Amygdala (tissue), 56 donors: Measurements from ENCODE around the gene SMARCC2.

Experiments
- DNase-seq, 56 donors: peaks; one replicate each; lab custom pipeline; 2025; lab: John Stamatoyannopoulos, UW

SMARCC2 gene

GRCh38 chr12:56154246-56154771, 35.0 kb downstream of the SMARCC2 start:
- no peak for DNase-seq

GRCh38 chr12:56153678-56154065, 35.6 kb downstream of the SMARCC2 start:
- no peak for DNase-seq

DNA sequence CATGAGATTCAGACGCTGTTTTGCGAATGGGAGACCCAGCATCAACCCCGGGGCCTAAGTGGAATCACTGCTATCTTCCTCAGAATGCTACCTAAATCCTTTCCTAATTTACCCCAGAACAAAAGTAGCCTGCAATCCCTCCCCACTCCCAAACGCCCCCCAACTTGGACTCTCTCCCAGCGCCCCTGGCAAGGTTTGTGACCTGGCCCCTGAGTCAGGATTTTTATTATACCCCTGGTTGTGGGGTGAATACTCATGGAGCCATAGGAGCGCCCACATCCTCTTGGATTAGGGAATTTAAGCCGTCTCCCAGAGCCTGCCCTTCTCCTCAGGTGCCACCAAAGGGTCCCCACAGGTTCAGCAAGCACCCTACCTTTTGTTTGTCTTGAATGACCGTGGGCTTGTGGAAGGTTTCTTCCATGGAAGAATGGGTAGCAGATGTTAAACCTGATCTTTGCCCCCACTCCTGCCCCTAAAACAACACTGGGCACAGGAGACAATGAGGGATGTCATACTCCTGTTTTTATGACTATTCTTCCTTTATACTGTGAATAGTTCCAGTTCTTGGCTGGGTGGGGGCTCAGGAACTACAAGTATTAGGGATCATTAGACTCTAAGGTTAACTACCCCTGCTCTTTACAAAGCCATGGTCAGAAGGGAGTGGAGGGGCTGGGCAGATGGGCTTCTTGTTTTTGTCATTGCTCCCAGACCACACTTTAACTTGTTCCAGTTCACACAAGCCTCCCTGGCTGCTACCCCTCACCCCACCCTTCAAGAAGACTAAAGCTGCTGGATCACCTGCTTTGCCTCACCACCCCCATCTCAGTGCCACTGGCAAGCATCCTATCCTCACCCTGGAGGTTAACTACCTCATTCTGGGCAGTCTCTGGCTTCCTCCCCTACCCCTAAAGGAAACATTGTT, 36.3 kb downstream of the SMARCC2 start:
- peak in 1 of 56 donors; percentile 29 for DNase-seq

DNA sequence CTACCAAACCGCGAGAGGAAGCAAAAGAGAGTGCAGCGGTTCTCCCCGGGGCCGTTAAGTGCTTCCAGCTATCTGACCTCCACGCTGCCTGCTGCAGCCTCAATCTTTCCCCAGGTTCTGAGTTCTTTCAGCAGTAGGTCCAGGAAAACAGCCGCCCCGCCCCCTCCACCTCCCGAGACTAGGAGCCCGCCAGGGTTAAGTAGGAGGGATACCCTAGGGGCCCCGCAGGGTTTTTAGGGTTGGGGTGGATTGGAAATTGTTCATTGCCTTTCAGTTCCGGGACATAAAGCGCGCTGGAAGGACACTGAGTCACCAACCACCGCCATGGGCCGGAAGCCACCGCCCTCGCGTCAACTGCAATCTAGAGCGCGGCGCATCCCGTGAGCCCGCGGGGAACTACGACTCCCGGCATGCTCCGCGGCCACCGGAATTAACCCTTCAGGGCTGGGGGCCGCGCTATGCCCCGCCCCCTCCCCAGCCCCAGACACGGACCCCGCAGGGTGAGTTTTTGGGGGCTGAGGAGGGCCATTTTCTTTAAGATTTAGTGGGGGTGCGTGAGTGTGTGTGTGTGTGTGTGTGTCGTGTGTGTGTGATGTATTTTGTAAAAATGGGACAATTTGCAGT, 37.0 kb downstream of the SMARCC2 start, which contains the start of gene MYL6B:
MYL6B (plus strand) TSS at position 456 of the 624 bp plus-strand sequence. CDS start 1,332 bp downstream, outside the sequence.
- peak; percentile 38 to 95 (median 86) for DNase-seq

GRCh38 chr12:56151672-56152131, 37.6 kb downstream of the SMARCC2 start:
- DNase-seq = peak in 18 of 56 donors; percentile 8 to 67 (median 46)

DNA sequence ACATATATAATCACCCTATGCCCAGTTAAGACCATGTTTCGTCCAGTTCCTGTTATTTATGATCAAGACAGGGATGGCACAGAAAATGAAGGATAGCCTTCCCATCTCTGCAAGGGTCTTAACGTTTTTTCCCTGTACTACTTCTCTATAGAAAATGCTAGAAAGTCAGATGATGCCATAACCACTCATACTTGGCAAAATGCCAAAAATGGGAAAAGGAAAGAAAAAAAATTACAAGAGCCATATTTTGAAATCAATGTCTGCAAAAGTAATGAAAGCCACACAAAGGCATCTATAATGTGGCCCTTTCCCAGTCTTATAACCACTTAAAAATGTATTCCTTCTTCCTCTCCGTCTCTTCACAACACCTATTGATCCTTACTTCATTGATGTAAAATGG, 38.7 kb downstream of the SMARCC2 start:
- DNase-seq = no peak

DNA sequence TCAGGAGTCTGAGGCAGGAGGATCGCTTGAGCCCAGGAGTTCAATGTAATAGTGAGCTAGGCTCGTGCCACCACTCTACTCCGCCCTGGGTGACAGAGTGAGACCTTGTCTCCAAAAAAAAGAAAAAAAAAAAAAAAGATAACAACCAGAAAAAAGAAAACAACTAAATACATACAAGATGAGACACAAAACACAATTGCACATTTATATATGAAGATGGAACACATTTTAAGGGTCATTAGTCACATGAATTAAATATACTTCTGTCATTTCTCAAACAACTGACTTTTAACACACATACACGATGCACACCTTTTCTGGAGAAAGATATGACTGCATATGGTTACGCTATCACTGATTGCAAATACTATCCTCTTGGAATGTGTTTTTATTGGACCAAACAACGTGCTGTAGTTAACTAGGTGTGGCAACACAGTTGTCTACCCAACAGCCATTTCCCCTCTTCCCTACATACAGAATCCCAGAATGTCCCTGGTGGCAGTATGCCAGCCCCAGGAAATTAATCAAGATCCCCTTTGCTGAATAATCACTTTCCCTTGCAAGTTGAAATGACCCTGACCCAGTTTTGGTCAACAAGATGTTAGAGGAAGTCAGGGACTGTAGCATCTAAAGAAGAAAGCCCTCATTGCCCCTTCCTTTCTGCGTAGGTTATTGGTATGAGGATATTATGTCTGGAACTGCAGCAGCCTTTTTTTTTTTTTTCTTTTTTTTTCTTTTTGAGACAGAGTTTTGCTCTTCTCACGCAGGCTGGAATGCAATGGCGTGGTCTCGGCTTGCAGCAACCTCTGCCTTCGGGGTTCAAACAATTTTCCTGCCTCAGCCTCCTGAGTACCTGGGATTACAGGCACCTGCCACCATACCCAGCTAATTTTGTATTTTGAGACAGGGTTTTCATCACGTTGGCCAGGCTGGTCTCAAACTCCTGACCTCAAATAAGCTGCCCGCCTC, 42.5 kb downstream of the SMARCC2 start:
- DNase-seq = no peak

DNA sequence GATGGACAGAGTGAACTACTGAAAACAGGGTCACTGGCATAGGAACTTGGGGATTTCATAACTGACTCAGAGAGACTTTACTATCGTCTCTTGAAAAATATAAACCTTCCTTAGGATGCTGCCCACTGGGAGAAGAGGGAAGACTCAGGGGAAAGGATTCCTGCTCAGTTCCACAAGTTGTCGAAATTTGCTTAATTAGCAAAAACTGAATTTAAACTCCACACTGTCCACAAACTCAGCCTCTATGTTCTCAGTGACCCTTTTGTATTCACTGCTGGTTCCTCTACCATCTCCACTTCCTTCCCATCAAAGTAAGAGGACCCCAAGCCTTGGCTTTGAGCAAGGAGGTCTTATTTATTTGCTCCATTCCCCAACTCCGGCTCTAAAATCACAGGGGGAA, 44.1 kb downstream of the SMARCC2 start:
- DNase-seq = no peak

- DNase-seq = peak in 1 of 56 donors; percentile 8
Measured at GRCh38 chr12:56143870-56144269, 45.4 kb downstream of the SMARCC2 start.

GRCh38 chr12:56143217-56143616, 46.1 kb downstream of the SMARCC2 start:
- DNase-seq = no peak

DNA sequence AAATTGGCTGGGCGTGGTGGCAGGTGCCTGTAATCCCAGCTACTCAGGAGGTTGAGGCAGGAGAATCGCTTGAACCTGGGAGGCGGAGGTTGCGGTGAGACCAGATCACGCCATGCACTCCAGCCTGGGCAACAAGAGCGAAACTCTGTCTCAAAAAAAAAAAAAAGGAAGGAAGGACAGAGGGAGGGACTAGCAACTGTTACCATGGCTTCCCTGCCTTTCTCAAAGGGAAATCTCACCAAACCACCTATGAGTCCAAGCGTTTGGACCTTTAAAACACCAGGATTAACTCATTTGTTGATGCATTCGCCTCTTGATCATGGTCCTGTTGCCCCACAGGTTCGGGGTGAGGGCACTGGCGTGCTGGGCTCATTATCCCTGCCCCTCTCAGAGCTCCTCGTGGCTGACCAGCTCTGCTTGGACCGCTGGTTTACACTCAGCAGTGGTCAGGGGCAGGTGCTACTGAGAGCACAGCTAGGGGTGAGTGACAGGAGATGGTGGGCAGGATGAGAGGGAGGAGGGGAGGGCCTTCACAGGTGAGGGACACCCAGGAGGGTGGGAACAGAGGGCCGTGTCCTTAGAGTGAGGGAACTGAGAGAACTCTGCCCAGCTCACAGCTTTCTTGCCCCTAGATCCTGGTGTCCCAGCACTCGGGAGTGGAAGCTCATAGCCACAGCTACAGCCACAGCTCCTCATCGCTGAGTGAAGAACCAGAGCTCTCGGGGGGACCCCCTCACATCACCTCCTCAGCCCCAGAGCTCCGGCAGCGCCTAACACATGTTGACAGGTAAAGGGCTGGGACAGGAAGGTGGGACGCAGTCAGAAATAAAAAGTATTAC, 47.1 kb downstream of the SMARCC2 start:
- no peak for DNase-seq

DNA sequence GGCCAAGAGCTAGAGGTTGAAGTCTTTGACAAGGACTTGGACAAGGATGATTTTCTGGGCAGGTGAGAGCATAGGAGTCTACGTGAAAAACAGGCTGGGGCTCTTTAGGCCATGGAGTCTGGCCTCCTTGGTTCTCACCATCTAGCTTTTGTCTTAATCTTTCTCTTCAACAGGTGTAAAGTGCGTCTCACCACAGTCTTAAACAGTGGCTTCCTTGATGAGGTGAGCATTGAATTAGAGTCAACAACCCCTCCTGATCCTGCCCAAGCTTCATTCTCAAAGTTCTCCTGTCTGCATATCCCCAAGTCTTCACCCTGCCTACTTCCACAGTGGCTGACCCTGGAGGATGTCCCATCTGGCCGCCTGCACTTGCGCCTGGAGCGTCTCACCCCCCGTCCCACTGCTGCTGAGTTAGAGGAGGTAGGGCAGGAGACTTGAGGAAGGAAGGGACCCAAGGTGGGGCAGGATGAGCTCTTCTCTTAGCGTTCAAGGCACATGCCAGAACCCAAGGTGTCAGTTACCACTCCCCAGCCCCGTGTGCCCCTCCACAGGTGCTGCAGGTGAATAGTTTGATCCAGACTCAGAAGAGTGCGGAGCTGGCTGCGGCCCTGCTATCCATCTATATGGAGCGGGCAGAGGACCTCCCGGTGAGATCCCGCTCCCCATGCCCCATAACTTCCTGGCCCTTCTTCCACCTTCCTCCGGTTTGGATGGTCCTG, 51.3 kb downstream of the SMARCC2 start:
- no peak for DNase-seq

DNA sequence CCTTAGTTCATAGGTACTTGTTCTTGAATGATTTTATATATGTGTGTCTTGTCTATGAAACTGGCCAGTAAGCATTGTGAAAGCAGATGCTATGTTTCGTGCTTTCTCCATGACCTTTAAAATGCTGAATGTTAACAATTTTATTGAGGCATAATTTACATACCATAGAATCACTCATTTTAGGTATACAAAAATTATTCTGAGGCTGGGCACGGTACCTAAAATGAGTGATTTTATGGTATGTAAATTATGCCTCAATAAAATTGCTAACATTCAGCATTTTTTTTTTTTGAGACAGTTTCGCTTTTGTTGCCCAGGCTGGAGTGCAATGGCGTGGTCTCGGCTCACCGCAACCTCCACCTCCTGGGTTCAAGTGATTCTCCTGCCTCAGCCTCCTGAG, 54.4 kb downstream of the SMARCC2 start:
- no peak for DNase-seq

- no peak for DNase-seq
Measured at GRCh38 chr12:56130876-56131275, 58.4 kb downstream of the SMARCC2 start.

DNA sequence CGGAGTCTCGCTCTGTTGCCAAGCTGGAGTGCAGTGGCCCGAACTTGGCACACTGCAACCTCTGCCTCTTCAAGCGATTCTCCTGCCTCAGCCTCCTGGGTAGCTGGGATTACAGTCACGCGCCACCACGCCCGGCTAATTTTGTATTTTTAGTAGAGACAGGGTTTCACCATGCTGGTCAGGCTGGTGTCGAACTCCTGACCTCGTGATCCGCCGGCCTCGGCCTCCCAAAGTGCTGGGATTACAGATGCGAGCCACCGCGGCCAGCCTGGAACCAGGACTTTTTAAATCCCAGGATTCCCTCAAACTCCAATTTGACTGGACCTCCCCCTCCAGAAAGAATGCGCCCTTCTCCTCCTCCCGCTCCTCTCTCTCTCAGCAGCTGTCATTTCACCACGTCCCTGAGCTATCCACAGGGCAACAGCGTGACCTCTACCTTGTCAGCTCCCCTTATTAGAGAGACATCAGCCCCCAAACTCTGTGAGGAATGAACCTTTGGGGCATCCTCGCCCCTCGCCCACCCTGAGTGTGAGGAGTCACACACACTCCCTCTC, 59.3 kb downstream of the SMARCC2 start:
- DNase-seq = no peak

- DNase-seq = peak in 29 of 56 donors; percentile 9 to 50 (median 27)
Measured at GRCh38 chr12:56129206-56129941, 59.9 kb downstream of the SMARCC2 start.

DNA sequence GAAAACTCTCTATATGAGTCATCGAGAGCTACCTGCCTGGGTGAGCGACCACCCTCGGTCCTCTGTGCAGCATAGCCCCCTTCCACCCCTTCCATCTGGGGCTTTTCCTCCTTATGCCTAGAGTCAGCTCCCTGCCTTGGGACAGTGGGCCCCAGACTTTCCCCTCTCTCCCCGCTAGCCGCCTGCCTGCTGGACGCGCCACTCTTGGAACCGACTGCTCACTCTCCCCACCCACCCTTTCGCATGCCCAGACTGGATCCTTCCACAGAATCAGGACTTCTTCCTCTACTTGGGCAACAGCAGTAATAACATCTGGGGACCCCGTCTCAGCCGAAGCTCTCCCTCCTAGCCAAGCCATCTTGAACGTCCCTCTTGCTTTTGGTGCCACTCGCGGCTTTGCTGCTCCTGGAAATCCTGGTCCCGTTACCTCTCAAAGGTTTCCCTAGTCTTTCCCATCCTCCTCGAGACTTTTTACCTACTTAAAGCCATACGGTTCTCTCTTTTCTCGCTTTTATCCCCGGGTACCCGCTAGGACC, 60.5 kb downstream of the SMARCC2 start:
- DNase-seq = peak in 22 of 56 donors; percentile 8 to 55 (median 31)
